Measurements from ENCODE around the gene MCTP1. TPM values are rescaled to one million over a fixed set of nuclear protein-coding genes. Genes with fewer than 3 reads are reported as not detected.

The MCTP1 gene
- total RNA-seq, 2 experiments from 2014 or later = not detected

DNA sequence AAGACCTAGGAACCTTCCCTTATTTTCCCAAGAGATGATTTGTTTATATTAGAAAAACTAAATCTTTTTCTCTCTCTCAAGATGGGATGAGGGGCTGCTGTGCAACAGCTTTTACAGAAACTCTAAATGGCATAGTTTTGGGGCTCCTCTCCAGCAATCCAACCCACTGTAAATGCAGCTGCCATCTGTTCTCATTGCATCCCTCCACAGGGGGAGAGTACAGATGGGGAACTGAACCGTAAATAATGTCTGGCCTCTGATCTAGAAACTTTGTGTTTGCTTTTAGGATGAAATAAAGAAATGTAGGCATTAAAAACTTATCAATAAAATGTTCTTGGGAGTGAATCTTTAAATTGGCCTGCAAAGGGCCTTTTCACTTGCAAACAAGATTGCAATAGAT is 291.4 kb downstream of the MCTP1 start:
- TF ChIP-seq, protein P1, sequence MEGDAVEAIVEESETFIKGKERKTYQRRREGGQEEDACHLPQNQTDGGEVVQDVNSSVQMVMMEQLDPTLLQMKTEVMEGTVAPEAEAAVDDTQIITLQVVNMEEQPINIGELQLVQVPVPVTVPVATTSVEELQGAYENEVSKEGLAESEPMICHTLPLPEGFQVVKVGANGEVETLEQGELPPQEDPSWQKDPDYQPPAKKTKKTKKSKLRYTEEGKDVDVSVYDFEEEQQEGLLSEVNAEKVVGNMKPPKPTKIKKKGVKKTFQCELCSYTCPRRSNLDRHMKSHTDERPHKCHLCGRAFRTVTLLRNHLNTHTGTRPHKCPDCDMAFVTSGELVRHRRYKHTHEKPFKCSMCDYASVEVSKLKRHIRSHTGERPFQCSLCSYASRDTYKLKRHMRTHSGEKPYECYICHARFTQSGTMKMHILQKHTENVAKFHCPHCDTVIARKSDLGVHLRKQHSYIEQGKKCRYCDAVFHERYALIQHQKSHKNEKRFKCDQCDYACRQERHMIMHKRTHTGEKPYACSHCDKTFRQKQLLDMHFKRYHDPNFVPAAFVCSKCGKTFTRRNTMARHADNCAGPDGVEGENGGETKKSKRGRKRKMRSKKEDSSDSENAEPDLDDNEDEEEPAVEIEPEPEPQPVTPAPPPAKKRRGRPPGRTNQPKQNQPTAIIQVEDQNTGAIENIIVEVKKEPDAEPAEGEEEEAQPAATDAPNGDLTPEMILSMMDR (conservative IDR thresholded peaks at IDR 0.05; ENCODE audit: low read length) = no peak
- TF ChIP-seq EZH2phosphoT487 (IDR thresholded peaks at IDR 0.05; ENCODE audit: borderline replicate concordance, low read depth, low read length) = no peak
- POLR2A ChIA-PET = no interaction called here
- H3K36me3 ChIP-seq (ENCODE audit: insufficient read depth, low read length) = no peaks in the 10 kb centered on the region
- no peaks in the 10 kb centered on the region for H3K4me1 ChIP-seq (ENCODE audit: insufficient read depth, low read length, poor library complexity, severe bottlenecking)
- intact Hi-C loops (cut with micrococcal nuclease; ENCODE audit: unreplicated experiment) = no loop called here
- H3K4me3 ChIP-seq (ENCODE audit: low read depth, low read length, poor library complexity, severe bottlenecking) = no peak overlapping the region
- H3K79me2 ChIP-seq (ENCODE audit: insufficient read depth, low read depth, low read length) = no peaks in the 10 kb centered on the region
- H2AFZ ChIP-seq (ENCODE audit: low read length) = no peak overlapping the region
- BruUV-seq (replicated peaks) = no TSS peak
- H3K9me3 ChIP-seq (ENCODE audit: low read length) = no peaks in the 10 kb centered on the region
- CTCF ChIA-PET (ENCODE audit: unreplicated experiment) = no interaction called here
- no peak overlapping the region for H3K4me2 ChIP-seq (ENCODE audit: low read length)
- H4K20me1 ChIP-seq (ENCODE audit: insufficient read depth, low read length) = no peaks in the 10 kb centered on the region
- no peaks in the 10 kb centered on the region for H3K9me2 ChIP-seq (ENCODE audit: insufficient read depth, low read length)
- no peak overlapping the region for H3K27ac ChIP-seq (ENCODE audit: low read depth, low read length, poor library complexity, severe bottlenecking)
- no peak for DNase-seq (ENCODE audit: low spot score)

DNA sequence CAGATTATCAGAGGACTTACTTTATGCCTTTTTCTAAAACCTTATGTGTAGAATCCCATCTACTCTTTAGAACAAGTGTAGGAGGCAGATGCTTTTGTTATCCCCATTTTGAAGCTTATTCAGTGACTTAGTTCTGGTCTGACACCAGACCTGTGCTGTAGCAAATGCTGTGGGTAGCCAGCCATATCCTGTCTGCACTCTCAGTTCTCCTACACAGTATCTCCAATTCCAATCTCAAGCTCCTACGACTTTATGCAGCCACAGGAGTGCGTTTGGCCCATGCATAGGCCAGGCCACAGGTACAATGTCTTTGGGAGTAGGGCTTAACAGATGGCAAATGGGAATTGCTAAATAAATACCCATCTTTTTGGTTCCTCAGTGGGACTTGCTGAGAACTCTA is 292.6 kb downstream of the MCTP1 start:
- no peak overlapping the region for H3K4me3 ChIP-seq (ENCODE audit: low read depth, low read length, poor library complexity, severe bottlenecking)
- H3K4me2 ChIP-seq (ENCODE audit: low read length) = no peak overlapping the region
- H4K20me1 ChIP-seq (ENCODE audit: insufficient read depth, low read length) = no peaks in the 10 kb centered on the region
- H3K4me1 ChIP-seq (ENCODE audit: insufficient read depth, low read length, poor library complexity, severe bottlenecking) = no peaks in the 10 kb centered on the region
- H3K79me2 ChIP-seq (ENCODE audit: insufficient read depth, low read depth, low read length) = no peaks in the 10 kb centered on the region
- no peaks in the 10 kb centered on the region for H3K36me3 ChIP-seq (ENCODE audit: insufficient read depth, low read length)
- H3K9me3 ChIP-seq (ENCODE audit: low read length) = no peaks in the 10 kb centered on the region
- no peak for DNase-seq (ENCODE audit: low spot score)
- POLR2A ChIA-PET = no interaction called here
- no TSS peak for BruUV-seq (replicated peaks)
- TF ChIP-seq EZH2phosphoT487 (IDR thresholded peaks at IDR 0.05; ENCODE audit: borderline replicate concordance, low read depth, low read length) = no peak
- TF ChIP-seq, protein P1 (conservative IDR thresholded peaks at IDR 0.05; ENCODE audit: low read length) = no peak
- CTCF ChIA-PET (ENCODE audit: unreplicated experiment) = no interaction called here
- no peak overlapping the region for H3K27ac ChIP-seq (ENCODE audit: low read depth, low read length, poor library complexity, severe bottlenecking)
- H3K9me2 ChIP-seq (ENCODE audit: insufficient read depth, low read length) = no peaks in the 10 kb centered on the region
- H2AFZ ChIP-seq (ENCODE audit: low read length) = no peak overlapping the region
- intact Hi-C loops (cut with micrococcal nuclease; ENCODE audit: unreplicated experiment) = no loop called here

DNA sequence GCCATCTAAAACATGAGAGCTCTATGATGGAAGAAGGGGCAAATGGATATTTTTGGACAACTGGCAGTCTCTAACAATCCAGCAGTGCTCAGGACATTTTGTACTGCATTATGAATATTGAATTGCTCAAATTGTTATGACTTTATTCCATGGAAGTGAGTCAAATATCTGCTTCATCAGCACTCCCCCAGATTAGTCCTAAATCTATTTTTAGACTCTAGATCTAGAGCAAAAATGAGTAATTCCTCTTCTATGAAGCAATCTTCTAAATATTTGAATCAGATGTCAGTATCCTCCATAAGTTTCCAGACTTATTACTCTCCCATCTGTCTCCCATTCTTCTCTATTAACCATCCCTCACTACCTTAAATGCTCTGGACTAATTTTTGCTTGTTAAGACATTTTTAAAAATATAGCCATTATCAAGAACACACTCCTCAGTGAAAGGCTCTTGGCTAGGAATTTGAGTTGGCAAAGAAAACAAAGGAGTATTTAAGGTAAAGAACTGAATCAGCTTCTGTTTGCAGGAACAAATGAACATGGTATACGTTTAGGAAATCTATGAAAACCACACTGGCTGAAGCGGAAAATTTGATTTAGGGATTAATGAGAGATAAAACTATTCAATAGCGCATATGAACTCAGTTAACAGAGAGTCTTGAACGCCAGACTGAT is 300.9 kb downstream of the MCTP1 start:
- no peaks in the 10 kb centered on the region for H3K79me2 ChIP-seq (ENCODE audit: insufficient read depth, low read depth, low read length)
- H3K27ac ChIP-seq (ENCODE audit: low read depth, low read length, poor library complexity, severe bottlenecking) = no peak overlapping the region
- H3K9me3 ChIP-seq (ENCODE audit: low read length) = no peaks in the 10 kb centered on the region
- no peaks in the 10 kb centered on the region for H4K20me1 ChIP-seq (ENCODE audit: insufficient read depth, low read length)
- POLR2A ChIA-PET = no interaction called here
- intact Hi-C loops (cut with micrococcal nuclease; ENCODE audit: unreplicated experiment) = no loop called here
- no TSS peak for BruUV-seq (replicated peaks)
- no peak for DNase-seq (ENCODE audit: low spot score)
- CTCF ChIA-PET (ENCODE audit: unreplicated experiment) = no interaction called here
- no peak for TF ChIP-seq EZH2phosphoT487 (IDR thresholded peaks at IDR 0.05; ENCODE audit: borderline replicate concordance, low read depth, low read length)
- TF ChIP-seq, protein P1 (conservative IDR thresholded peaks at IDR 0.05; ENCODE audit: low read length) = no peak
- H3K36me3 ChIP-seq (ENCODE audit: insufficient read depth, low read length) = no peaks in the 10 kb centered on the region
- no peak overlapping the region for H3K4me2 ChIP-seq (ENCODE audit: low read length)
- no peaks in the 10 kb centered on the region for H3K9me2 ChIP-seq (ENCODE audit: insufficient read depth, low read length)
- H3K4me3 ChIP-seq (ENCODE audit: low read depth, low read length, poor library complexity, severe bottlenecking) = no peak overlapping the region
- H3K4me1 ChIP-seq (ENCODE audit: insufficient read depth, low read length, poor library complexity, severe bottlenecking) = no peaks in the 10 kb centered on the region
- H2AFZ ChIP-seq (ENCODE audit: low read length) = no peak overlapping the region
